ENCODE data around the gene SRSF8. TPM values are rescaled to one million over a fixed set of nuclear protein-coding genes. Genes with fewer than 3 reads are reported as not detected.

Gene SRSF8
- total and polyA plus RNA-seq, 2 donors (not counting 3 experiments of a cell fraction or from before 2014, with no cell fraction given): 21.9 to 31.3 TPM

DNA sequence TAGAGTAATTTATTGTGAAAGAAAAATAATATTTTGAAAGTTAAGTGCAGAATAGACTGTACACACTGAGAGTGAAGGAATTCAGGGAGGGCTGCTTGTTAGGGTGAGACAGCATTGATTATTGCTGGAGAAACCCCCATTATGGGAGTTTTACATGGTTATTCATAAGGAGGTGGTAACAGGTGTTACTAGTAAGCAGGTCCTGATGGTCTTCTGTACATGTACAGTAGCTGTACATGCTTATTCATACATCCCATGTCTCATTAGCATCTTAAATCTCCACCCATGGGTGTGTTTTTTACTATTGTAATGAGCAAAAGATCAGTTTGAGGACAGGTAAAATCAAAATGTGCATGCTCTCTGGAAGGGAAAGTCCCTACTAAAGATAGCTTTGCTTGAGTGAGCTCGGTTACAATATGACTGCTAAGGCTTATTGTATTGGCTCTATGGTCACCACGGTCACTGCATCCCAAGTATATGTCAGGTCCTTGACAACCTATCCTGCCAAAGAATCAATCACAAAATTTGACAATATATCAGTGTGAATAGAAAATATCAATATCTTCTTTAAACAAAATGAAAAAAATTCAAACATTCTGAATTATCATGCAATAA, 11.3 kb upstream of the SRSF8 start:
- H3K79me2 ChIP-seq (ENCODE audit: control insufficient read depth, insufficient read depth, low read length): no peaks in the 10 kb centered on the region
- no peak overlapping the region for H3K9ac ChIP-seq (replicated peaks; ENCODE audit: extremely low read depth, insufficient read depth, low read length)
- DNase-seq (ENCODE audit: low read depth, low spot score): no peak
- H3K36me3 ChIP-seq (ENCODE audit: control insufficient read depth in 2 of 2, extremely low read depth in 1 of 2, insufficient read depth in 2 of 2, low read length in 2 of 2): no peaks in the 10 kb centered on the region
- H4K20me1 ChIP-seq (replicated peaks; ENCODE audit: control insufficient read depth, extremely low read depth, insufficient read depth, low read length): no peaks in the 10 kb centered on the region
- TF ChIP-seq EZH2 (IDR thresholded peaks at IDR 0.05; ENCODE audit: borderline replicate concordance, low read depth, low read length, severe bottlenecking): no peak
- TF ChIP-seq POLR2A (IDR thresholded peaks at IDR 0.05; ENCODE audit: low read depth, low read length): no peak
- TF ChIP-seq POLR2AphosphoS5 (IDR thresholded peaks at IDR 0.05; ENCODE audit: insufficient read depth, low read depth, low read length): no peak
- TF ChIP-seq, protein P1, sequence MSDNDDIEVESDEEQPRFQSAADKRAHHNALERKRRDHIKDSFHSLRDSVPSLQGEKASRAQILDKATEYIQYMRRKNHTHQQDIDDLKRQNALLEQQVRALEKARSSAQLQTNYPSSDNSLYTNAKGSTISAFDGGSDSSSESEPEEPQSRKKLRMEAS (IDR thresholded peaks at IDR 0.05; ENCODE audit: insufficient read depth, insufficient read length): no peak
- H3K4me3 ChIP-seq (replicated peaks in 1 of 3; ENCODE audit: insufficient read depth in 1 of 3, low read depth in 1 of 3, low read length in 3 of 3): no peak overlapping the region
- no peak for FAIRE-seq
- no TSS peak for BruUV-seq (replicated peaks)
- no peak overlapping the region for H3K27ac ChIP-seq (ENCODE audit: insufficient read depth, low read depth, low read length)
- CTCF ChIA-PET: interaction anchor here (1.6 to 3.2 kb wide), 2 partner anchors 8 to 11 kb away, joined by 3 to 17 read pairs; partner anchors contain the start of gene SRSF8
- peaks cover 11 to 21% of the 10 kb centered on the region in 2 experiments for H3K27me3 ChIP-seq (ENCODE audit: control insufficient read depth in 2 of 2, insufficient read depth in 2 of 2, low read length in 2 of 2)
- POLR2A ChIA-PET: no interaction called here
- H3K4me2 ChIP-seq (ENCODE audit: insufficient read depth, low read length): no peak overlapping the region
- no peaks in the 10 kb centered on the region for H3K9me3 ChIP-seq (replicated peaks; ENCODE audit: control insufficient read depth, insufficient read depth, low read length)
- H3K4me1 ChIP-seq (ENCODE audit: control insufficient read depth, extremely low read depth, insufficient read depth, low read length): no peaks in the 10 kb centered on the region
- intact Hi-C loops (cut with micrococcal nuclease) (no loop called here), dilution Hi-C loops (cut with MboI; ENCODE audit: extremely low pct_ligation_motif_present, low sequenced_read_pairs) (no loop called here)
- no peaks in the 10 kb centered on the region for H3K9me1 ChIP-seq (replicated peaks; ENCODE audit: control insufficient read depth, extremely low read depth, insufficient read depth, low read length)
- H2AFZ ChIP-seq (ENCODE audit: low read depth, low read length): no peak overlapping the region

DNA sequence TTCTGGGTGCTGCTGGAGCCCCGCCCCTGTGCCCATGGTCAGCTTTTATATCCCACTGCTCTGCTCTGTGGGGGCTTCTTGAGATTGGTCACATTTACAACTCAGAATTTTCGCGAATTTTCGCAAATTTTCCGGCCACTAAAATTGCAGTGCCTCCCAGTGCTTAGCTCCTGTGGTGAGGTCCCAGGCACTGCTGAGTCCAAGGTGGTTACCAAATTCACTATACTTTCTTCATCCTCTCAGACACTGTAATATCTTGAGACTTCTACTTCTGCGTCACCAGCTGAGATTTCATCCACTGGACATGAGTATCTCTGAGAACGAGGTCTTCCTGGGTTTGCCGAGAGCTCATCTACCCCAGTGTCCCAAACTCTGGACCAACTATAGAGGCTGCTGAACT, 8.8 kb upstream of the SRSF8 start:
- no peaks in the 10 kb centered on the region for H3K9me3 ChIP-seq (replicated peaks; ENCODE audit: control insufficient read depth, insufficient read depth, low read length)
- H2AFZ ChIP-seq (ENCODE audit: low read depth, low read length): no peak overlapping the region
- intact Hi-C loops (cut with micrococcal nuclease) (no loop called here), dilution Hi-C loops (cut with MboI; ENCODE audit: extremely low pct_ligation_motif_present, low sequenced_read_pairs) (no loop called here)
- H3K4me1 ChIP-seq (ENCODE audit: control insufficient read depth, extremely low read depth, insufficient read depth, low read length): no peaks in the 10 kb centered on the region
- BruUV-seq (replicated peaks): no TSS peak
- no peak overlapping the region for H3K4me2 ChIP-seq (ENCODE audit: insufficient read depth, low read length)
- TF ChIP-seq MYC (IDR thresholded peaks at IDR 0.05; ENCODE audit: low read depth, low read length) (no peak), POLR2A (IDR thresholded peaks at IDR 0.05; ENCODE audit: low read depth, low read length) (no peak), GATA2 (IDR thresholded peaks at IDR 0.05; ENCODE audit: insufficient read depth, insufficient read length, low read depth, low read length) (no peak), POLR2AphosphoS5 (IDR thresholded peaks at IDR 0.05; ENCODE audit: insufficient read depth, low read depth, low read length) (no peak)
- no peak for FAIRE-seq
- no peaks in the 10 kb centered on the region for H3K79me2 ChIP-seq (ENCODE audit: control insufficient read depth, insufficient read depth, low read length)
- no peaks in the 10 kb centered on the region for H3K36me3 ChIP-seq (ENCODE audit: control insufficient read depth in 2 of 2, extremely low read depth in 1 of 2, insufficient read depth in 2 of 2, low read length in 2 of 2)
- no peaks in the 10 kb centered on the region for H4K20me1 ChIP-seq (replicated peaks; ENCODE audit: control insufficient read depth, extremely low read depth, insufficient read depth, low read length)
- CTCF ChIA-PET: interaction anchor here (1.0 to 3.2 kb wide), 2 partner anchors 9 to 13 kb away, joined by 3 to 17 read pairs; partner anchors contain the start of gene SRSF8
- H3K9ac ChIP-seq (replicated peaks; ENCODE audit: extremely low read depth, insufficient read depth, low read length): no peak overlapping the region
- H3K4me3 ChIP-seq (replicated peaks in 1 of 3; ENCODE audit: insufficient read depth in 1 of 3, low read depth in 1 of 3, low read length in 3 of 3): no peak overlapping the region
- no peak overlapping the region for H3K27ac ChIP-seq (ENCODE audit: insufficient read depth, low read depth, low read length)
- no peak for DNase-seq (ENCODE audit: low read depth, low spot score)
- POLR2A ChIA-PET: no interaction called here
- H3K9me1 ChIP-seq (replicated peaks; ENCODE audit: control insufficient read depth, extremely low read depth, insufficient read depth, low read length): no peaks in the 10 kb centered on the region
- peaks cover 17 to 38% of the 10 kb centered on the region in 2 experiments for H3K27me3 ChIP-seq (ENCODE audit: control insufficient read depth in 2 of 2, insufficient read depth in 2 of 2, low read length in 2 of 2)
